Uterus (tissue), 2 donors: Measurements from ENCODE around the gene KLHL21.
"Not testable (repeated sequence)": the region's sequence is repeated elsewhere in the genome, so short reads cannot be mapped to it uniquely, and the experiment has no call there.

Source experiments
- CTCF ChIP-seq, 4 experiments: fragments of 200-600 bp in 2 of 4; fragments of 450-650 bp in 2 of 4; sonication (generic) in 2 of 4; IDR thresholded peaks; one replicate each; pipeline ENCODE4 v1.5.1; 2016 to 2019; ENCODE audit warnings: antibody characterized with exemption in 4 of 4, mild to moderate bottlenecking in 2 of 4, moderate library complexity in 1 of 4
- POLR2A ChIP-seq, 2 donors: fragments of 450-650 bp; IDR thresholded peaks; one replicate each; pipeline ENCODE4 v1.6.1; 2016; ENCODE audit warnings: antibody characterized with exemption in 2 of 2, mild to moderate bottlenecking in 1 of 2, moderate library complexity in 1 of 2

- not testable (repeated sequence) for TF ChIP-seq CTCF, POLR2A (IDR thresholded peaks at IDR 0.05)
Measured at GRCh38 chr1:6636778-6637177, 34.1 kb upstream of the KLHL21 start.
